Astrocyte (in vitro differentiated cells and primary cell): ENCODE data around the gene LRIG2. TPM values are rescaled to one million over a fixed set of nuclear protein-coding genes. Genes with fewer than 3 reads are reported as not detected.

Experiments
- DNase-seq: peaks from one replicate; pipeline ENCODE4 v3.0.0-alpha.2; 2010; ENCODE audit warnings: low read depth
- FAIRE-seq: peaks from 2 replicates; lab custom pipeline; 2011; peaks lifted over from hg19 to GRCh38; lab: Jason Lieb, UNC
- H2AFZ ChIP-seq: 2 replicates; pipeline ENCODE4 v1.6.0; 2012; ENCODE audit warnings: low read depth, low read length, inconsistent platforms
- H3K27ac ChIP-seq: 2 replicates; pipeline ENCODE4 v1.5.1; 2011; ENCODE audit warnings: low read depth, low read length, inconsistent platforms
- H3K27me3 ChIP-seq: 2 replicates; pipeline ENCODE4 v1.6.0; 2011; ENCODE audit warnings: low read length, inconsistent platforms; ENCODE audit not compliant: insufficient read depth
- H3K36me3 ChIP-seq: 2 replicates; pipeline ENCODE4 v1.5.1; 2011; ENCODE audit warnings: low read length, inconsistent platforms; ENCODE audit not compliant: insufficient read depth
- H3K4me1 ChIP-seq: 2 replicates; pipeline ENCODE4 v1.5.1; 2011; ENCODE audit warnings: low read length, inconsistent platforms; ENCODE audit not compliant: insufficient read depth
- H3K4me2 ChIP-seq: 2 replicates; pipeline ENCODE4 v1.6.0; 2012; ENCODE audit warnings: low read length, inconsistent platforms
- H3K4me3 ChIP-seq: 2 replicates; pipeline ENCODE4 v1.5.1; 2011; ENCODE audit warnings: low read depth, mild to moderate bottlenecking, low read length, inconsistent platforms; ENCODE audit not compliant: insufficient read depth
- H3K79me2 ChIP-seq: 2 replicates; pipeline ENCODE4 v1.6.0; 2012; ENCODE audit warnings: mild to moderate bottlenecking, low read length, inconsistent platforms; ENCODE audit not compliant: insufficient read depth
- H3K9ac ChIP-seq: 2 replicates; pipeline ENCODE4 v1.6.0; 2012; ENCODE audit warnings: mild to moderate bottlenecking, low read length, inconsistent platforms
- H3K9me3 ChIP-seq: 2 replicates; pipeline ENCODE4 v1.5.1; 2012; ENCODE audit warnings: low read depth, mild to moderate bottlenecking, low read length, inconsistent platforms; ENCODE audit not compliant: insufficient read depth
- H4K20me1 ChIP-seq: 2 replicates; pipeline ENCODE4 v1.6.0; 2012; ENCODE audit warnings: low read length, inconsistent platforms; ENCODE audit not compliant: insufficient read depth
- H3K27ac Mint-ChIP-seq: one replicate; pipeline ENCODE4 v1.8.0; 2021; ENCODE audit warnings: mild to moderate bottlenecking, mixed read lengths; ENCODE audit not compliant: unreplicated experiment
- H3K27me3 Mint-ChIP-seq: one replicate; pipeline ENCODE4 v1.8.0; 2021; ENCODE audit warnings: low read depth, mixed read lengths; ENCODE audit not compliant: unreplicated experiment
- H3K36me3 Mint-ChIP-seq: one replicate; pipeline ENCODE4 v1.8.0; 2021; ENCODE audit warnings: low read depth, mixed read lengths; ENCODE audit not compliant: unreplicated experiment
- H3K4me1 Mint-ChIP-seq: one replicate; pipeline ENCODE4 v1.8.0; 2021; ENCODE audit warnings: low read depth, mixed read lengths; ENCODE audit not compliant: unreplicated experiment
- H3K4me3 Mint-ChIP-seq: one replicate; pipeline ENCODE4 v1.8.0; 2021; ENCODE audit warnings: mild to moderate bottlenecking, moderate library complexity, mixed read lengths; ENCODE audit not compliant: unreplicated experiment
- H3K9me3 Mint-ChIP-seq: one replicate; pipeline ENCODE4 v1.8.0; 2021; ENCODE audit warnings: mild to moderate bottlenecking, mixed read lengths; ENCODE audit not compliant: unreplicated experiment
- EZH2 ChIP-seq: IDR thresholded peaks from 2 replicates; pipeline ENCODE4 v1.6.1; 2012; ENCODE audit warnings: mild to moderate bottlenecking, low read length, inconsistent platforms; ENCODE audit not compliant: insufficient read depth
- total RNA-seq: library from RNA; stranded (reverse); gene quantifications from 2 replicates; pipeline ENCODE4 v1.2.1, GENCODE V29; 2021
- TF ChIP-seq, protein P1 (sequence below): IDR thresholded peaks from 2 replicates; pipeline ENCODE4 v1.5.1; 2011; ENCODE audit warnings: low read depth, mild to moderate bottlenecking, inconsistent platforms, low read length, moderate library complexity; ENCODE audit not compliant: insufficient read depth

LRIG2 gene
- total RNA-seq, 1 donor from 2014 or later = 14.2 TPM

DNA sequence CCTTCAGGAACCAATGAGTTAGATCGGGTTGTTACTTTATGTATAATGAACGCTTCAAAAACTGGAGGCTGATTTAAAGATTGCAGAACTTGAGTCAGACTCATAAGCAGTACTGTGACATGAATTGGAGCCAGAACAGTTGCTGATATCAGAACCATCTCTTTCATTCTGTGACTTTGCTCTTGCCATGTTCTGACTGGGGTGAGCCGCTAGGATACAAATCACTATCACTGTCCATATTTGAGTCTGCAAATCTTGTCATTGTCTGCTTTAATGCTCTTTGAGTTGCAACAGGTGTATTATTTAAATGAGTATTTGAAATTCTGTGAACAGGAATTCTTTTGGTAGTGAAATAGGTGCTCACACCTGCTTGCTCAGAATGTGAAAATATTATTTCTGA lies 52.5 kb downstream of the LRIG2 start:
- H3K4me1 Mint-ChIP-seq = peaks cover 8% of the 10 kb centered on the region
- Histone ChIP-seq H3K27ac (no peak overlapping the region), H3K36me3 (peaks cover 40% of the 10 kb centered on the region), H4K20me1 (peaks cover 15% of the 10 kb centered on the region), H3K79me2 (no peaks in the 10 kb centered on the region), H3K9me3 (no peaks in the 10 kb centered on the region), H3K4me1 (peaks cover 4% of the 10 kb centered on the region), H3K27me3 (no peaks in the 10 kb centered on the region), H3K4me3 (no peak overlapping the region), H3K4me2 (no peak overlapping the region), H2AFZ (no peak overlapping the region), H3K9ac (no peak overlapping the region)
- DNase-seq (no peak), FAIRE-seq (no peak)
- no peaks in the 10 kb centered on the region for H3K27me3 Mint-ChIP-seq
- no peak for TF ChIP-seq EZH2
- TF ChIP-seq, protein P1, sequence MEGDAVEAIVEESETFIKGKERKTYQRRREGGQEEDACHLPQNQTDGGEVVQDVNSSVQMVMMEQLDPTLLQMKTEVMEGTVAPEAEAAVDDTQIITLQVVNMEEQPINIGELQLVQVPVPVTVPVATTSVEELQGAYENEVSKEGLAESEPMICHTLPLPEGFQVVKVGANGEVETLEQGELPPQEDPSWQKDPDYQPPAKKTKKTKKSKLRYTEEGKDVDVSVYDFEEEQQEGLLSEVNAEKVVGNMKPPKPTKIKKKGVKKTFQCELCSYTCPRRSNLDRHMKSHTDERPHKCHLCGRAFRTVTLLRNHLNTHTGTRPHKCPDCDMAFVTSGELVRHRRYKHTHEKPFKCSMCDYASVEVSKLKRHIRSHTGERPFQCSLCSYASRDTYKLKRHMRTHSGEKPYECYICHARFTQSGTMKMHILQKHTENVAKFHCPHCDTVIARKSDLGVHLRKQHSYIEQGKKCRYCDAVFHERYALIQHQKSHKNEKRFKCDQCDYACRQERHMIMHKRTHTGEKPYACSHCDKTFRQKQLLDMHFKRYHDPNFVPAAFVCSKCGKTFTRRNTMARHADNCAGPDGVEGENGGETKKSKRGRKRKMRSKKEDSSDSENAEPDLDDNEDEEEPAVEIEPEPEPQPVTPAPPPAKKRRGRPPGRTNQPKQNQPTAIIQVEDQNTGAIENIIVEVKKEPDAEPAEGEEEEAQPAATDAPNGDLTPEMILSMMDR = no peak
- no peak overlapping the region for H3K27ac Mint-ChIP-seq
- no peak overlapping the region for H3K4me3 Mint-ChIP-seq
- peaks cover 17% of the 10 kb centered on the region for H3K36me3 Mint-ChIP-seq
- no peaks in the 10 kb centered on the region for H3K9me3 Mint-ChIP-seq

DNA sequence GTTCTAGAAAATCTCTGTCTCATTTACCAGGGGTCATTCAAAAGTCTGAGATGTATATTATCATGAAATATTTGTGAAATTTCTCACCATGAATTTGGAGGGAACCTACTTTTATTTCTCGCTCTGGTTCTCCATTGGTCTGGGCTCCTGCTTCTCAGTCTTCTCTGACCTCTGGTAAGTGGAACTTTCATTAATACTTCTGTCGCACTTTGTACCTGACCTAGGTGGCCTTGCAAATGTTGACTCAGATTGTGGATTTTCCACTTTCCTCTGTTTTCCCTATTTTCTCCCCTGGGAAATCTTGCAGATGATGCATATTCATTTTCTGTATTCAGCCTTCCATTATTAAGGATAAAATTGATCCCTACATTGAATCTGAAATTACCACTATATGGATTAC lies 53.2 kb downstream of the LRIG2 start:
- H3K27me3 ChIP-seq = no peaks in the 10 kb centered on the region
- H3K27me3 Mint-ChIP-seq = no peaks in the 10 kb centered on the region
- no peak overlapping the region for H3K27ac Mint-ChIP-seq
- no peaks in the 10 kb centered on the region for H3K9me3 Mint-ChIP-seq
- H3K4me2 ChIP-seq = no peak overlapping the region
- no peak overlapping the region for H3K9ac ChIP-seq
- peaks cover 17% of the 10 kb centered on the region for H3K36me3 Mint-ChIP-seq
- H3K4me3 ChIP-seq = no peak overlapping the region
- TF ChIP-seq EZH2 = no peak
- TF ChIP-seq, protein P1 = no peak
- no peaks in the 10 kb centered on the region for H3K9me3 ChIP-seq
- no peak overlapping the region for H3K27ac ChIP-seq
- H3K4me1 Mint-ChIP-seq = peaks cover 8% of the 10 kb centered on the region
- peaks cover 4% of the 10 kb centered on the region for H3K4me1 ChIP-seq
- no peak overlapping the region for H2AFZ ChIP-seq
- no peak for DNase-seq
- FAIRE-seq = no peak
- peaks cover 15% of the 10 kb centered on the region for H4K20me1 ChIP-seq
- no peak overlapping the region for H3K4me3 Mint-ChIP-seq
- H3K36me3 ChIP-seq = peaks cover 35% of the 10 kb centered on the region
- H3K79me2 ChIP-seq = no peaks in the 10 kb centered on the region

DNA sequence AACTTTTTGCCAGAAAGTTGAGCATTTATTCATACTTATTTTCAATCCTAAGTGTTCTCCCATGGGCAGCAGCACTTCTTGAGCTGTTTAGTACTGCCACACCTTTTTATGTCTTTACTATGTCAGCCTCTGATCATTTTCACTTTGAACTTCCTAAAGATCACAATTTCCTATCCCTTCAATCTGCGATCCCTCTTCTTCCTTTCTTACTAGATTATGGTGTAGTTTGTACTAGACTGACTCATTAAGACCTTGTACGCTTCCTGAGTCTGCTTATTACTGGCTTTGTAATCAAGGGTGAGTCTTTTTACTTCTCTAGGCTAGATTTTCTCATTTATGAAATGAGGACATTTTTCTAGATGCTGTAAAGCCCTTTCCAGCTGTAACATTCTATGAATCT lies 55.1 kb downstream of the LRIG2 start:
- H3K36me3 ChIP-seq = peaks cover 38% of the 10 kb centered on the region
- peaks cover 4% of the 10 kb centered on the region for H3K4me1 ChIP-seq
- H3K27ac ChIP-seq = no peak overlapping the region
- peaks cover 8% of the 10 kb centered on the region for H3K4me1 Mint-ChIP-seq
- no peak overlapping the region for H3K4me3 ChIP-seq
- no peaks in the 10 kb centered on the region for H3K79me2 ChIP-seq
- peaks cover 19% of the 10 kb centered on the region for H3K36me3 Mint-ChIP-seq
- no peaks in the 10 kb centered on the region for H3K27me3 ChIP-seq
- FAIRE-seq (no peak), DNase-seq (no peak)
- H3K9me3 Mint-ChIP-seq = no peaks in the 10 kb centered on the region
- H3K4me3 Mint-ChIP-seq = no peak overlapping the region
- no peak overlapping the region for H2AFZ ChIP-seq
- no peak overlapping the region for H3K9ac ChIP-seq
- H4K20me1 ChIP-seq = peaks cover 15% of the 10 kb centered on the region
- H3K4me2 ChIP-seq = no peak overlapping the region
- no peaks in the 10 kb centered on the region for H3K27me3 Mint-ChIP-seq
- H3K27ac Mint-ChIP-seq = no peak overlapping the region
- TF ChIP-seq, protein P1 = no peak
- TF ChIP-seq EZH2 = no peak
- no peaks in the 10 kb centered on the region for H3K9me3 ChIP-seq
